Ramos (cell line): ENCODE data around the gene MLANA.

Experiments used
- in situ Hi-C: fragments of 300-500 bp; cut with MboI; formaldehyde crosslinking; loops from one replicate; pipeline ENCODE4 v1.14.3; 2022; ENCODE audit warnings: low sequenced_read_pairs; ENCODE audit not compliant: unreplicated experiment

Gene MLANA

DNA sequence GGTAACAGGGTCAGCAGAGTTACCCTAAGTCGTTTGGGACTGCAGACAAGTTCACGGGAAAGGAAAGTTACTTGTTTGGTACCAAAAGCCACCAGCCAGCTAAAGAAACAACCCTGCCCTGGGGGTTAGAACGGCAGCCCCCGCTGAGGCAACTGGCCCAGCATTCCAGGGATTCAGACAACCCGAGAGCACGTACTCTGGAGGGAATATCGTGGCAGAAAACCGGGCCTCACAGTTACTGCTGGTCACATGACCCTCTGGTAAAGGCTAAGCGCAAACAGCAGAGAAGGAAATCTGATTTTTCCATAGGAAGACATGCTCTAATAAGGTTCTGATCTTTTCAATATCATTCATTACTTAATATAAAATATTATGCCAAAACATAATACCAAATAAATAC is 22.5 kb upstream of the MLANA start:
- in situ Hi-C loops: no loop called here

DNA sequence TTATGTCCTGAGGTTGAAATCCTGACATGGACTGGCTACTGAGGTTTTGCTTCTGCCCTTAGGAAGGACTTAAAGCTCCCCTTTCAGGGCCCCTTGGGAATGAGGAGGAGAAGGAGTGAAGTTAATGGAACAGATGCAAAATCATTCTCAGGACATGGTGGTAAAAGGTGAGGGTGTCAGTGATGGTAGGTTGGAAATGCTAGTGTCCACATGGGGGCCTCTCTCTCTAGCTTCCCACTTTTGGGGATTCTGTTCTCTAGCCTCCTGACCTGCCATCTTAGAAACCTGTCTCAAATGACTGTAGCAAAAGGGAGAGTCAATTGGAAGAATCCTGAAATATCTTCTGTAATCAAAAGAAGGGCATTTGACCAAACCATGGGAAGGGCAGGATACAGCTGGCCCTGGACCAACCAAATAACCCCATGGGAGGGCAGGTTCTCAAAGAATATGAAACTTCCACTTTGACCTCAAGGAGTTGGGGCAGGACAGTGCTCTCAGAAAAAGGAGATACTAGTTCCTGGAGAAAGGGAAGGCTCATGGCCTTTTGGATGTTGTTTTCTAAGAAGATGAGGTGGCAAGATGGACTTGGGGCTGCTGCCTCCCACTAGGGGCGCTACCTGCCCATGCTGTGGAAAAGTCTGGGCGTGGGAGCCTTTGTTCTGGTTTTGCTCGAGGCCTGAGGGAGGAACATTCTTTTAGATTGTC is 21.2 kb upstream of the MLANA start:
- in situ Hi-C loops: no loop called here

DNA sequence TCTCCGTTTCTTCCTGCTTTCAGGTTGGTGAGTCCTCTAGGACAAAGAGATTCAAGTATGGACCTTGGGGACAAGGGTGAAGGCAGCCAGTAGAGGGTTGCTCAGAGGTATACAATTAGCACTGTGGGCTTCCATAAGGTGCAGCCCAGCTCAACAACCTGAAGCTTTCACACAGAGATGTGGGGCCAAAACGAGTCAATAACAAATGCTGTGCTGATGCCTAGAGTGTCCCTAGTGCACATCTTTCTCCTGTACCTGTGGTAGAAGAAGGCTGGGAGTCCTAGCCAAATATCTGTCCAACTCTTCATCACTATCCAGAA is 20.7 kb upstream of the MLANA start:
- in situ Hi-C loops: no loop called here

DNA sequence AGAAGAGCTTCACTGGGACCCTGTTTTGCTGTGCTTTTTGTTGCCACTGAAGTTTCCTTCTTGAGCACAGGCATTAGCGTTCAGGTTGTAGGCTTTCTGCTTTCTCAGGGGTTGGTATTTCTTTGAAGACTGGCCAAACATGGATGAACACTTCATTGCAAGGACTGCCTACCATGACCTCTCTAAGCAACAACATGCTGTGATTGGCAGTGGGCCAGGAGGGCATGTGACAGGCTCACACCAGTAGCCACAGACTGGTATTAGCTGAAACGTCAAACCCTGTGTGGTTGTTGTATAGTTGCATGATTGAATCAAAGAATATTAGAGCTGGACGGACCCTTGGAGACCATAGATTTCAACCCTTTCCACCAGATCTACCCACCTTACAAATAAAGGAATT is 20.0 kb upstream of the MLANA start:
- in situ Hi-C loops: no loop called here

DNA sequence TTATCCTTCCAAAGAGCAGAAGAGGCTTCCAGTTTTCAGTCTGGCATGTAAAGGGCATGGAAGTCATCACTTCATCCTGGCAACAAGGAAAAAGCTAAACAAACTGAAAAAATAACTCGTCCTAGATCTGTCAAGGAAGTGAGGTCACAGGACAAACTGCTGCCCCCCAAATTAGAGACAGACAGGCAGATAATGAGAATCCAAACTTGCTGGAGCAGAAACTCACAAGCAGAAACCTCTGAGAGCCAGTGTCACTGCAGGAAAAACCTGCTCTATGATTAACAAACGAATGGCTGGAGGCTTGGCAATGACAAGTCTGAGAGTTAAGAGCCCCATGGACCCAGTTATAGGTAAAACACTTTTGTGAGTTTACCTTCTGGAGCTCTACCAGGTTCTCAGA is 18.9 kb upstream of the MLANA start:
- in situ Hi-C loops: no loop called here

DNA sequence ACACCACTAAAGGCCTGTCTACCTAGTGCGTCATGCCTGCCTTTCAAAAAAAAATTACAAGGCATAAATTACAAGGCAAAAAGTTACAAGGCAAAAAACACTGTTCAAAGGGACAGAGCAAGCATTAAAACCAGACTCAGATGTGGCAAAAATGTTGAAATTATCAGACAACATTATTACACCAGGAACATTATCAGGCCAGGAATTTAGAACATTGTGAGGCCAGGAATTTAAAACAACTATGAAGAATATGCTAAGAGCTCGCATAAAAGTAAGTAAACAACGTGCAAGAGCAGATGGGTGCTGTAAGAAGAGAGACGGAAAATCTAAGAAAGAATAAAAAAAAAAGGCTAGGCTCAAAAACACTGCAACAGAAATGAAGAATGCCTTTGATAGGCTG is 18.2 kb upstream of the MLANA start:
- in situ Hi-C loops: no loop called here

GRCh38 chr9:5873439-5873838 is 17.2 kb upstream of the MLANA start:
- in situ Hi-C loops: no loop called here

DNA sequence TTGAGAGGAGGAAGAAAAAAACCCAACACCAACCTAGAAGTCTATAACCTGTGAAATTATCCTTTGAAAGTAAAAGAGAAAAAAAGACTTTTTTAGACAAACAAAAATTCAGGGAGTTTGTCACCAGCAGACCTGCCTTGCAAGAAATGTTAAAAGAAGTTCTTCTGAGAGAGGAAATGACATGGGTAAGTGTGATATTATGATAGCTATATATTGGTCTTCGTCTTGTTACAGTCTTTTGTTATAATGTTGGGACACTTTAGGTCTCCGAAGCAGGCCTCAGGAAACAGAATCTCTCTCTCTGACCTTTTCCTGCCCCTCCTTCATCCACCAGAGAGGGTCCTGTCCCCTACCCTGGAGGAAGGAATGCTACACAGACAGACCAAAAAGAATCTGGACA is 16.6 kb upstream of the MLANA start:
- in situ Hi-C loops: no loop called here

- in situ Hi-C loops: no loop called here
Measured at GRCh38 chr9:5876026-5876425, 14.7 kb upstream of the MLANA start.

- in situ Hi-C loops: no loop called here
Measured at GRCh38 chr9:5876711-5877110, 14.0 kb upstream of the MLANA start.

GRCh38 chr9:5879419-5880181 is 11.1 kb upstream of the MLANA start:
- in situ Hi-C loops: loop anchor here (10.0 kb wide), 1 partner anchor 425 kb away; no protein-coding TSS in a partner anchor

DNA sequence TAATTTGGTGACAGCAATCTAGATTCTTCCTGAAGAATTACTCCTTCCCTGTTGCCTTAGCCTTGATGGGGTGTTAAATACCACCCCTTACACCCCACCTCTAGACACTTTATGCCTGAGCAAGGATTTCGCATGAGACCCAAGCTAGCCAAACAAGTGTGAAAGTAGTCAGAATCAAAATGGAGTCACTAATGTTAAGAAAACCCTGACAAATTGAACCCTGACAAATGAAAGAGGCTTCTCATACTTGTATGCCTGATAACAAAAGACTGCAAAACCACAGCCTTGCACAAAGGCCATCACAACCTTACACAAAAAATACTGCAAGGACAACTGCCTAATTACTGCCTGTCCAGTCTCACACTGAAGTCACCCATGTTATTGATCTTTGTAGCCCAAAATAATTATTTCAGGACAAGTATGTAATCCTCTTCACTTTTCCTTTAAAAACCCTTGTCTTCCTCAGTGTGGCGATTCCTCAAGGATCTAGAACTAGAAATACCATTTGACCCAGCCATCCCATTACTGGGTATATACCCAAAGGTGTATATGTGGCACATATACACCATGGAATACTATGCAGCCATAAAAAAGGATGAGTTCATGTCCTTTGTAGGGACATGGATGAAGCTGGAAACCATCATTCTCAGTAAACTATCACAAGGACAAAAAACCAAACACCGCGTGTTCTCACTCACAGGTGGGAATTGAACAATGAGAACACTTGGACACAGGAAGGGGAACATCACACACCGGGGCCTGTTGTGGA is 8.3 kb upstream of the MLANA start:
- in situ Hi-C loops: loop anchor here (10.0 kb wide), 1 partner anchor 422 kb away; no protein-coding TSS in a partner anchor

GRCh38 chr9:5884191-5884590 is 6.5 kb upstream of the MLANA start:
- in situ Hi-C loops: loop anchor here (10.0 kb wide), 1 partner anchor 421 kb away; no protein-coding TSS in a partner anchor

DNA sequence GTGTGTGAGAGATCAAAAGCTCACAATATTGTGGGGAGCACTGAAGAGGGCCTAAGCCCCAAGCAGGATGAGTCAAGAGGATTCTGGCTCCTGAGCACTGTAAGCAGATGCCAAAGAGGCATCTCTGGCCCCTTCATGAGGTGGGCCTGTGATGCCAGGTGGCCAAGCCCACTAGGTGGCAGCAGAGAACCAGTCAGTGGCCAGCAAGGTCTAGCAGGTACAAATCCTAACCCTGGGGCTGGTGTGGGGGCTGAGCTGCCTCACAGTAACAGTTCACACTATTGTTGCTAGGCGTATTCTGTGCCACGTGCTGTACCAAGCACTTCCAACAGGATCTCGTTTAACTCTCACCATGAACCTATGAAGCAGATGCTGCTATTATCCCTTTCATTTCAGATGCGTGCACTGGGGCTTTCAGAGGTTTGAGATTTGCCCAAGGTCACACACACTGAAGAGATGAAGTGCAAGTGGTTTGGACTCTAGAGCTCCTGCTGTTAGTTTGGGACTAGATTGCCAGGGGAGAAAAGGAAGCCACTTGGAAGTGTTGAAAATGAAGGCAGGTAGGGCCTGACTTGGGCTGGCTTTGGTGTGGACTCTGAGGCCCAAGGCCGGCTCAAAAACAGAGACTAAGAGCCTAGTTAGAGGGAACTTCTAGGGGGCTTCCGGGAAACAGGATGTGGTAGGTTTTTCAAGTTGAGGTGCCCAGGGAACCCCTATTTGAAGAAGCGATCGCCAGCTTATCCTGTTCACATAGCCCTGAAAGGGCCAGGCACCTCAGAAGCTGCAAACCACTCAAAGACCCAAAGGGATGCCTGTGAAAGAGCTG is 4.4 kb upstream of the MLANA start:
- in situ Hi-C loops: loop anchor here (5.0 to 10.0 kb wide), 2 partner anchors 161 to 418 kb away; no protein-coding TSS in a partner anchor

- in situ Hi-C loops: no loop called here
Measured at GRCh38 chr9:5892456-5893133, 1.9 kb downstream of the MLANA start.

GRCh38 chr9:5893134-5893505 is 2.4 kb downstream of the MLANA start:
- in situ Hi-C loops: no loop called here

GRCh38 chr9:5893591-5894236 is 3.0 kb downstream of the MLANA start:
- in situ Hi-C loops: no loop called here

DNA sequence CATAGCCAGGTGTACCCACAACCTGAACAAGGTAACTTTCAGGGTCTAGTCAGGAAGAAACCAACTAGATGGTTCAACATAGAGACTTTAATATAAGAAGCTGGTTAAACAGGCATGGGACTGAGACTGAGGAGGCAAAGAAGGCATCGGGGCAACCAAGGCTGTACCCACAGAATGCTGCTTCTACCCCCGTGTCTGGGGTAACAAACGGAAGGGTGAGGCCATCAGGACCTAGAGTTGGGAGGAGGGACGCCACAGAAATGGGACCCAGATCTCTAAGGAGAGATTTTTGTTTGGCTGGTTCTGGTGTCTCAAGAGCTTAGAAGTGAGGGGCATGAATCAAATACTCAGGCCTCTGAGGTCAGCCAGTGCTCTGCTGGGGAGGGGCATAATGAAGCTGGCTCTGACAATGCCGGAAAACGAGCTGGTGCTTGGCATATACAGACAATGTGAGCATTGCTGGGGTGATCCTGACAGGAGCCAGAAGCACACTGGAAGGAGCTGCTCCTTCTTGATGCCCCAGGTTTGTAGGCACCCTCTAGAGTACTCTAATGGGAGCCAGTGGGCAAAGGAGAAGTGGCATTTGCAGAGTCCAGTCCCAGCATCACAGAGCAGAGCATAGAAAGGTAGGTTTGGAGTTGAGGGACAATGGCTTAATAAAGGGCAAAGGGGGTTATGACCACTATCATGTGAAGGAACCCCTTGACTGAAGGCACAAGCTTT is 3.7 kb downstream of the MLANA start:
- in situ Hi-C loops: no loop called here

- in situ Hi-C loops: no loop called here
Measured at GRCh38 chr9:5895782-5896181, 5.1 kb downstream of the MLANA start.
